ENCODE measurements around the gene SLC22A13.

The SLC22A13 gene

DNA sequence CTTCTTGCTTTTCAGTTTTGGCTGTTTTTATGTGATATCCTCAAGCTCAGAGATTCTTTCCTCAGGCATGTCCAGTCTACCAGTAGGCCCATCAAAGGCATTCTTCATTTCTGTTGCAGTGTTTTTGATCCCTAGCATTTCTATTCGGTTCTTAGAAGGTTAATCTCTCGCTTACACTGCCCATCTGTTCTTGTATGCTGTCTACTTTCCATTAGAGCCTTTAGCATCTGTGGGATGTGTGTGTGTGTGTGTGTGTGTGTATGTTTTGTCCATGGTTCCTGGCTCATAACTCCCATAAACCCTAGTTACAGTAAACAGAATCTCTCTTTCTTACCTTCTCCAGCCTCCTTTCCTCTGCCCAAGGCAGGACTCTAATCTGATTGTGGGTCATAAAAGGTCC, 5.1 kb upstream of the SLC22A13 start:
- no peak for DNase-seq
- H3K9me3 ChIP-seq (ENCODE audit: control insufficient read depth, low read length), result no peaks in the 10 kb centered on the region
- no peaks in the 10 kb centered on the region for H3K27me3 ChIP-seq (replicated peaks; ENCODE audit: control insufficient read depth, insufficient read depth, low read length, poor library complexity, severe bottlenecking)
- H3K4me1 ChIP-seq (ENCODE audit: control insufficient read depth, insufficient read depth, low read length, poor library complexity, severe bottlenecking), result no peaks in the 10 kb centered on the region
- H3K36me3 ChIP-seq (ENCODE audit: control insufficient read depth, insufficient read depth, low read length), result no peaks in the 10 kb centered on the region
- H3K27ac ChIP-seq (ENCODE audit: insufficient read depth, low read length, poor library complexity, severe bottlenecking), result no peak overlapping the region
- H3K4me3 ChIP-seq (ENCODE audit: insufficient read depth, low read depth, low read length, poor library complexity, severe bottlenecking), result no peak overlapping the region

DNA sequence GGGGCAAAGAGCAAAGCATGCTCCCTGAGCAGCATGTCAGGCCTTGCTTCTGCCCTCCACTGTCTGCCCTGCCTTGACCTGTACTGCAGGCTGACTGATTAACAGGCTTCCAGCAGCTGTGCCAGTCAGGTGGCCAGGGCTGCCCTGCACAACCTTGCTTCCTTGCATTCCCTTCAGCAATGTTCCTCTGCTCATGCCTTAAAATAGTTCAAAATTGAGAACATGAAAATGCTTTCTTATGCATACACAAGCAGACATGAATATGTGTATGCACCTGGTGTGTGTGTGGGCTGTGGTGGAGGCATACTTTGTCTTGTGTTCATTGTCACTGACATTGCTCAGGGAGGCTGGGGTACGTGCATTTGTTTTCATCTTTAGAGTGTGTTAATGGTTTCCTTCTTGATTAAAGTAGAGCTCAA, 1.2 kb upstream of the SLC22A13 start:
- no peaks in the 10 kb centered on the region for H3K4me1 ChIP-seq (ENCODE audit: control insufficient read depth, insufficient read depth, low read length, poor library complexity, severe bottlenecking)
- no peak overlapping the region for H3K4me3 ChIP-seq (ENCODE audit: insufficient read depth, low read depth, low read length, poor library complexity, severe bottlenecking)
- no peak for DNase-seq
- H3K36me3 ChIP-seq (ENCODE audit: control insufficient read depth, insufficient read depth, low read length), result no peaks in the 10 kb centered on the region
- no peaks in the 10 kb centered on the region for H3K27me3 ChIP-seq (replicated peaks; ENCODE audit: control insufficient read depth, insufficient read depth, low read length, poor library complexity, severe bottlenecking)
- H3K27ac ChIP-seq (ENCODE audit: insufficient read depth, low read length, poor library complexity, severe bottlenecking), result no peak overlapping the region
- no peaks in the 10 kb centered on the region for H3K9me3 ChIP-seq (ENCODE audit: control insufficient read depth, low read length)

DNA sequence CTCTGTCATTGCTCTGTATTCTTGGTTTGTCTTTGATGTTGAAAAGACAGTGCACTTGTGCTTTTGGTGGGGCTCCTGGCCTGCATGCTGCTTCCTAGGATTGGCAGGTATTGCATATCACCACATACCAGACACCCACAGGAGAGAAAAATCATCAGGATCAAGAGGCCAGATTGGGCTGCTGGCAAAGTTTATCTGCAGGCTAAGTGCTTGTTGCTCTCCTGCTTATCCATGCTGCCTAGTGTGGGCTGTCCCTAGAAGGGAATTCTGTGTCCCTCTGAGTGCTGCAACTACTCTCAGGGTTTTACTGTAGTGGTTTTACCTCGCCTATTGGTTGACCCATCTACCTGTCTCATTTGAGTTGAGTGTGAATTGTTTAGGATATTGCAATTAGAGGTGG, 833 bp upstream of the SLC22A13 start:
- Histone ChIP-seq H3K4me1 (ENCODE audit: control insufficient read depth, insufficient read depth, low read length, poor library complexity, severe bottlenecking) (no peaks in the 10 kb centered on the region), H3K27me3 (replicated peaks; ENCODE audit: control insufficient read depth, insufficient read depth, low read length, poor library complexity, severe bottlenecking) (no peaks in the 10 kb centered on the region), H3K36me3 (ENCODE audit: control insufficient read depth, insufficient read depth, low read length) (no peaks in the 10 kb centered on the region), H3K27ac (ENCODE audit: insufficient read depth, low read length, poor library complexity, severe bottlenecking) (no peak overlapping the region), H3K4me3 (ENCODE audit: insufficient read depth, low read depth, low read length, poor library complexity, severe bottlenecking) (no peak overlapping the region), H3K9me3 (ENCODE audit: control insufficient read depth, low read length) (no peaks in the 10 kb centered on the region)
- no peak for DNase-seq

DNA sequence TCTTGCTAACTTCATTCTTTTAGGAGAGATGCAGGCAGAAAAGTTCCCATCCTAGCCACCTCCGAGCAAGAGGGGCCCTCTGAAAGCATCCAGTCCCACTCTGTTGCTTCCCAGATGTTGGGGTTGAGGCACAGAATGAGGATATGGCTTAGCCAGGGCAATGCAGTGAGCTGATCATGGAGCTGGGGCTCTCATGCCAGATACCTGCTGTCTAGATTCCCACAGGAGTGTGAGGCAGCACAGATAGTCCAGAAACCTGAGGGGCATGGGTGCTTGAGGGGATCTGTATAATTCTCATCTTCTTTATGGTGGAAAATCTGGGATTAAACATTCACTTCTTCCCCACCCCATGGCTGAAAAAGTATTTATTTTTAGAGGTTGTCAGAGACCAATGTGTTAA, 1.2 kb downstream of the SLC22A13 start:
- H3K4me1 ChIP-seq (ENCODE audit: control insufficient read depth, insufficient read depth, low read length, poor library complexity, severe bottlenecking), result no peaks in the 10 kb centered on the region

DNA sequence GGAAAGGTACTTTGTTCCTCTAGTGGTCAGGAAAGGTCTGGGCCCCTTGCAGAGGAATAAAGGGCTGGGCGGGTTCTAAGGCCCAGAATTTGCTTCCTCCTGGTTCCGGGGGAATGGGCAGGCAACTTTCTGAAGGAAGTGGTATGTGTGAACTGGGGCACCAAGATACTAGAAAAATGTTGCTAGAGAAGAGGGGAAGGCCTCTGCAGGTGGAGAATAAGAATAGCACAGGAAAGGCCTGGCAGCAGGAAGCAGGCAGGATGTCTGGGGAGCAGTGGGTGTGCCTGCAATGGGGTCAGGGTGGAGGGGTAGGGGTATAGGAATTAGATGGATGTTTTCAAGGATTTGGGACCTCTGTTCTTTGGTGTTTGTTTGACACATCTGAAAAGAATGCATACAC, 2.0 kb downstream of the SLC22A13 start:
- Histone ChIP-seq H3K9me3 (ENCODE audit: control insufficient read depth, low read length) (no peaks in the 10 kb centered on the region), H3K36me3 (ENCODE audit: control insufficient read depth, insufficient read depth, low read length) (no peaks in the 10 kb centered on the region), H3K4me1 (ENCODE audit: control insufficient read depth, insufficient read depth, low read length, poor library complexity, severe bottlenecking) (no peaks in the 10 kb centered on the region), H3K4me3 (ENCODE audit: insufficient read depth, low read depth, low read length, poor library complexity, severe bottlenecking) (no peak overlapping the region), H3K27ac (ENCODE audit: insufficient read depth, low read length, poor library complexity, severe bottlenecking) (no peak overlapping the region), H3K27me3 (replicated peaks; ENCODE audit: control insufficient read depth, insufficient read depth, low read length, poor library complexity, severe bottlenecking) (no peaks in the 10 kb centered on the region)
- no peak for DNase-seq

More for the DNA sequence above, 1.2 kb downstream of the SLC22A13 start:
- Histone ChIP-seq H3K27ac (ENCODE audit: insufficient read depth, low read length, poor library complexity, severe bottlenecking) (no peak overlapping the region), H3K9me3 (ENCODE audit: control insufficient read depth, low read length) (no peaks in the 10 kb centered on the region), H3K27me3 (replicated peaks; ENCODE audit: control insufficient read depth, insufficient read depth, low read length, poor library complexity, severe bottlenecking) (no peaks in the 10 kb centered on the region), H3K4me3 (ENCODE audit: insufficient read depth, low read depth, low read length, poor library complexity, severe bottlenecking) (no peak overlapping the region), H3K36me3 (ENCODE audit: control insufficient read depth, insufficient read depth, low read length) (no peaks in the 10 kb centered on the region)
- no peak for DNase-seq

DNA sequence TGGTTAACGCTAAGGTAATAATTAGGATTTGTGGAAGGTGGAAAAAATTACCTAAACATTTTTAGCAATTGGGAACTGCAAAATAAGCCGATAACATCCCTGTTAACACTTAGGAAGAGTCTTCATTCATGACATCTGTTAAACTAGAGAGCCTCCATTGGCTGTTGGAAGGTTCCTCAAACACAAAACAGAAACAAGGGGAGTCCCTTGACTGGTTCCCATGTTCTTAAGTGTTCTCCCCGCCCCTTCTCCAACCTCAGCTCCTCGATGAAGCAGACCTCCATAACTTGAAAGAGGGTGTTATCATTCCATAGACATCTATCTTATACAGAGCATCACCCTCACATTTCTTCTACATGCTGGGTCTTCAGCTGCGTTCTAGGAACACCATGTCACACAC, 2.5 kb downstream of the SLC22A13 start:
- Histone ChIP-seq H3K36me3 (ENCODE audit: control insufficient read depth, insufficient read depth, low read length) (no peaks in the 10 kb centered on the region), H3K27ac (ENCODE audit: insufficient read depth, low read length, poor library complexity, severe bottlenecking) (no peak overlapping the region), H3K4me3 (ENCODE audit: insufficient read depth, low read depth, low read length, poor library complexity, severe bottlenecking) (no peak overlapping the region)

DNA sequence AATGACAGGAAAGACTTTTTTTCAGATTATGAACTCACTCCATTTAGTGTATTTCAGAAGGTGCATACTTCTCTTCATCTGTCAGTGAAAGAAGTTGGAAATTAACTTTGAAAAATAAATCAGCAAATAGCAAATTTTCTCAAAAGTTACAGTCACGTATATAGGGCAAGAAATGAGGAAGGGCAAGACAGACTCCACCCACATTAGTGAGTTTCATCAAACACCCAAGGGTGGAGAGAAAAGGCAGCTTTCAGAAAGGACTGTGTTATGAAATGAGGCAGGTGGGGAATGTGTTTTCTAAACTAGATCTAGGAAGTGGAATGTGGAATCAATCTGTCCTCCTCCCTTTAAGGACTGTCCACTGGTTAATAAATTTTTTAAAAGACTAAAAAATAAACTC, 2.9 kb downstream of the SLC22A13 start:
- no peak for DNase-seq
- H3K4me3 ChIP-seq (ENCODE audit: insufficient read depth, low read depth, low read length, poor library complexity, severe bottlenecking), result no peak overlapping the region
- no peaks in the 10 kb centered on the region for H3K36me3 ChIP-seq (ENCODE audit: control insufficient read depth, insufficient read depth, low read length)
- no peaks in the 10 kb centered on the region for H3K4me1 ChIP-seq (ENCODE audit: control insufficient read depth, insufficient read depth, low read length, poor library complexity, severe bottlenecking)
- H3K27me3 ChIP-seq (replicated peaks; ENCODE audit: control insufficient read depth, insufficient read depth, low read length, poor library complexity, severe bottlenecking), result no peaks in the 10 kb centered on the region
- H3K9me3 ChIP-seq (ENCODE audit: control insufficient read depth, low read length), result no peaks in the 10 kb centered on the region
- no peak overlapping the region for H3K27ac ChIP-seq (ENCODE audit: insufficient read depth, low read length, poor library complexity, severe bottlenecking)

More for the DNA sequence above, 2.5 kb downstream of the SLC22A13 start:
- Histone ChIP-seq H3K9me3 (ENCODE audit: control insufficient read depth, low read length) (no peaks in the 10 kb centered on the region), H3K4me1 (ENCODE audit: control insufficient read depth, insufficient read depth, low read length, poor library complexity, severe bottlenecking) (no peaks in the 10 kb centered on the region), H3K27me3 (replicated peaks; ENCODE audit: control insufficient read depth, insufficient read depth, low read length, poor library complexity, severe bottlenecking) (no peaks in the 10 kb centered on the region)
- DNase-seq, result no peak

DNA sequence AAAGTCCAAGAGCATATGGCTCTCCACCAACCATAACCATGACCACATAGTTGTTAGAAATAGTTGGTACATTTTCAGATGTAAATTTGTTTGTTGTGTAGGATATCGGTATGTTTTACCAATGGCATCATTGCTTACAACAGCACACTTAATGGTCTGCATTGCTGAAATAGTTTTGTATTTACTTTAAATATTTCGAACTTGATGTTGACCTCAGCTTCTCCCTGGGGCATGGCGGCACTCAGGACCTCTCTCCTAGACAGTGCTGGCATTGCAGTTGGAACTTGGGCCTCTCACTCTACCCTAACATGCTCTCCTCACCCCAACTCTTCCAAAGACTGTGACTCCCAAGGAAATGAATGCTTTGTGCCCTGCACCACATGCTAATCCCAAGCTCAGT, 5.0 kb downstream of the SLC22A13 start:
- H3K27me3 ChIP-seq (replicated peaks; ENCODE audit: control insufficient read depth, insufficient read depth, low read length, poor library complexity, severe bottlenecking), result no peaks in the 10 kb centered on the region
- no peak for DNase-seq
- no peaks in the 10 kb centered on the region for H3K9me3 ChIP-seq (ENCODE audit: control insufficient read depth, low read length)
- no peak overlapping the region for H3K27ac ChIP-seq (ENCODE audit: insufficient read depth, low read length, poor library complexity, severe bottlenecking)
- peaks cover 2% of the 10 kb centered on the region for H3K36me3 ChIP-seq (ENCODE audit: control insufficient read depth, insufficient read depth, low read length)
- H3K4me1 ChIP-seq (ENCODE audit: control insufficient read depth, insufficient read depth, low read length, poor library complexity, severe bottlenecking), result no peaks in the 10 kb centered on the region
- H3K4me3 ChIP-seq (ENCODE audit: insufficient read depth, low read depth, low read length, poor library complexity, severe bottlenecking), result no peak overlapping the region

DNA sequence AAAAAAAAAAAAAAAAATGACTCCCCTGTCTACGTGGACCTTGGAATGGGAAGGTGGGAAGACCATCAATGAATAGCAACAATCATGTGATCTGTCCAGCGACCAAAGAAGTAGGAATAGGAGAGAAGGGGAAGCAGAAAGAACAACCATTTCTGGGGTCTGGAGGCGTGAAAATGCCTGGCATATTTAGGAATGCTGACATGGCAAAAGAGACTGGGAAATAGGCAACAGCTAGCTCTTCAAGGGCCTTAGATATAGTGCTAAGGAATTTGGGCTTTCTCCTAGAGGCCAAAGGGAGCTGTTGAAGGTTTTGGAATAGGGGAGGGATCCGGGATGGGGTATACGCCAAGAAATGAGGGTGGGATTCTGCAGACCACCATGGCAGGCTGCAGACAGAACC, 5.9 kb downstream of the SLC22A13 start:
- Histone ChIP-seq H3K27ac (ENCODE audit: insufficient read depth, low read length, poor library complexity, severe bottlenecking) (no peak overlapping the region), H3K4me1 (ENCODE audit: control insufficient read depth, insufficient read depth, low read length, poor library complexity, severe bottlenecking) (no peaks in the 10 kb centered on the region), H3K9me3 (ENCODE audit: control insufficient read depth, low read length) (no peaks in the 10 kb centered on the region), H3K4me3 (ENCODE audit: insufficient read depth, low read depth, low read length, poor library complexity, severe bottlenecking) (no peak overlapping the region), H3K27me3 (replicated peaks; ENCODE audit: control insufficient read depth, insufficient read depth, low read length, poor library complexity, severe bottlenecking) (no peaks in the 10 kb centered on the region), H3K36me3 (ENCODE audit: control insufficient read depth, insufficient read depth, low read length) (peaks cover 4% of the 10 kb centered on the region)
- DNase-seq, result no peak

DNA sequence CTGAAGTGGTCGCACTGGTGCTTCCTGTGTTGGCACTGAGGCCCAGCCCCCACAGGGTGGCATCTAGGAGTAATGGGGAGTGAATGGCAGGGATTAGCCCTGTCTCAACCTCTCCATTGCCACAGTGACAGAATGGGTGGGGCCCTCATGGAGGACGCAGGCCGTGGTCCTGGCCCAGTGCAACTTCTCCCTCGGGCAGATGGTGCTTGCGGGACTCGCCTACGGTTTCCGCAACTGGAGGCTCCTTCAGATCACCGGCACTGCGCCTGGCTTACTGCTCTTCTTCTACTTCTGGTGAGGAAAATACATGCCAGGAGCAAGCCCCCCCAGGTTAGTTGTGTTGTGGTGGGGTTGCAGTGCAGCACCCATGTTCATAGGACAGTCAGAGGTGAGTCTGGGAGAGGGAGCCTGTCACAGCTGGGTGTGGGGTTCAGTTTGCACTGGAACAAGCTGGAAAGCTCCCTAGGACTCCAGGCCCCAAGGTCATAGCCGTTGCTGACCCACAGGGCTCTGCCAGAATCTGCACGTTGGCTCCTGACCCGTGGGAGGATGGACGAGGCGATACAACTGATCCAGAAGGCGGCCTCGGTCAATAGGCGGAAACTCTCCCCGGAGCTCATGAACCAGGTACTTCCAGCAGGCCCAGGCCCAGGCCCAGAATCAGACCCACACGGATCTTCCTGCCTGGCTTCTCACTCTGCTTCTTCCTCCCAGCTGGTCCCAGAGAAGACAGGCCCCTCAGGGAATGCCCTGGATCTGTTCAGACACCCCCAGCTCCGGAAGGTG, 9.4 kb downstream of the SLC22A13 start:
- no peaks in the 10 kb centered on the region for H3K9me3 ChIP-seq (ENCODE audit: control insufficient read depth, low read length)
- no peaks in the 10 kb centered on the region for H3K27me3 ChIP-seq (replicated peaks; ENCODE audit: control insufficient read depth, insufficient read depth, low read length, poor library complexity, severe bottlenecking)
- H3K36me3 ChIP-seq (ENCODE audit: control insufficient read depth, insufficient read depth, low read length), result peaks cover 4% of the 10 kb centered on the region
- no peak overlapping the region for H3K4me3 ChIP-seq (ENCODE audit: insufficient read depth, low read depth, low read length, poor library complexity, severe bottlenecking)
- H3K4me1 ChIP-seq (ENCODE audit: control insufficient read depth, insufficient read depth, low read length, poor library complexity, severe bottlenecking), result no peaks in the 10 kb centered on the region
- DNase-seq, result no peak
- no peak overlapping the region for H3K27ac ChIP-seq (ENCODE audit: insufficient read depth, low read length, poor library complexity, severe bottlenecking)

Data from effector memory CD4-positive, alpha-beta T cell (primary cell).